Left lung (tissue), 10 donors: ENCODE results near the gene GLI3. TPM values are rescaled to one million over a fixed set of nuclear protein-coding genes. Genes with fewer than 3 reads are reported as not detected.

Experiments used
- ATAC-seq: fragments of 200-7000 bp; cut with Tn5 transposase; one replicate; pipeline ENCODE4 v1.9.1; 2020; ENCODE audit warnings: moderate library complexity
- DNase-seq, 4 donors: peaks; one replicate each; pipeline ENCODE4 v3.0.0-alpha.2; 2013 to 2020
- H3K27ac ChIP-seq, 2 donors: fragments of 200-600 bp; sonication (generic) in 1 of 2; one replicate each; pipeline versions ENCODE4 v1.5.0 to v1.8.0; 2020 to 2021
- H3K27me3 ChIP-seq, 2 donors: fragments of 200-600 bp; sonication (generic) in 1 of 2; one replicate each; pipeline versions ENCODE4 v1.5.0 to v1.8.0; 2020 to 2021
- H3K36me3 ChIP-seq, 2 donors: fragments of 200-600 bp; sonication (generic) in 1 of 2; one replicate each; pipeline versions ENCODE4 v1.5.0 to v1.8.0; 2020 to 2021
- H3K4me1 ChIP-seq, 2 donors: fragments of 200-600 bp; one replicate each; pipeline ENCODE4 v1.8.0; 2021
- H3K4me3 ChIP-seq, 2 donors: fragments of 200-600 bp; sonication (generic) in 1 of 2; one replicate each; pipeline versions ENCODE4 v1.5.0 to v1.8.0; 2020 to 2021; ENCODE audit warnings: mild to moderate bottlenecking in 1 of 2
- H3K9me3 ChIP-seq, 2 donors: fragments of 200-600 bp; sonication (generic) in 1 of 2; one replicate each; pipeline versions ENCODE4 v1.5.0 to v1.8.0; 2020 to 2021
- CTCF ChIP-seq, 2 donors: fragments of 200-600 bp; sonication (generic) in 1 of 2; IDR thresholded peaks; one replicate each; pipeline versions ENCODE4 v1.5.0 to v1.8.0; 2021; ENCODE audit warnings: antibody characterized with exemption in 2 of 2
- intact Hi-C, 2 donors: fragments of 100-400 bp; cut with DNase I; formaldehyde crosslinking; loops; one replicate each; pipeline versions ENCODE4 v1.11.2 to v1.14.2; 2022
- polyA plus RNA-seq, 6 donors: library from polyadenylated mRNA; unstranded; fragments of 120-200 nt; gene quantifications; one replicate each; pipeline ENCODE4 v1.2.1, GENCODE V29; 2013; ENCODE audit not compliant: insufficient read length in 6 of 6
- total RNA-seq, 2 donors: library from RNA; stranded (reverse); fragmentation: NEBNext Ultra II Directional; extraction: Animal tissue kit (Norgen Biotek cat#: 25700); gene quantifications; one replicate each; pipeline ENCODE4 v1.2.1, GENCODE V29; 2021
- donor health status: DM: no; HTN: yes; CAD: no.
- donor health status: DM: no; HTN: no; CAD: no.

Gene GLI3
- total and polyA plus RNA-seq, 8 donors = 20.3 to 38.0 (median 31.3) TPM

- TF ChIP-seq CTCF (IDR thresholded peaks at IDR 0.05) = no peak
- ATAC-seq = no peak
- intact Hi-C loops = no loop called here
Observed at GRCh38 chr7:42155584-42156290, 81.3 kb downstream of the GLI3 start.

GRCh38 chr7:42154173-42154572 lies 82.8 kb downstream of the GLI3 start:
- no peak overlapping the region for H3K27ac ChIP-seq
- no peak overlapping the region for H3K4me3 ChIP-seq
- H3K36me3 ChIP-seq = no peaks in the 10 kb centered on the region
- intact Hi-C loops = no loop called here
- H3K4me1 ChIP-seq = peaks cover 0 to 4% of the 10 kb centered on the region in 2 donors
- no peaks in the 10 kb centered on the region for H3K27me3 ChIP-seq
- DNase-seq (no peak), ATAC-seq (no peak)
- no peak for TF ChIP-seq CTCF (IDR thresholded peaks at IDR 0.05)
- no peaks in the 10 kb centered on the region for H3K9me3 ChIP-seq

More at GRCh38 chr7:42155584-42156290, 81.3 kb downstream of the GLI3 start:
- no peak overlapping the region for H3K27ac ChIP-seq
- no peaks in the 10 kb centered on the region for H3K9me3 ChIP-seq
- H3K4me3 ChIP-seq = no peak overlapping the region
- H3K27me3 ChIP-seq = no peaks in the 10 kb centered on the region
- peaks cover 0 to 4% of the 10 kb centered on the region in 2 donors for H3K4me1 ChIP-seq
- no peaks in the 10 kb centered on the region for H3K36me3 ChIP-seq
- no peak for DNase-seq

- H3K27ac ChIP-seq = no peak overlapping the region
- no peak for TF ChIP-seq CTCF (IDR thresholded peaks at IDR 0.05)
- H3K4me3 ChIP-seq = no peak overlapping the region
- no peaks in the 10 kb centered on the region for H3K9me3 ChIP-seq
- ATAC-seq = peak; percentile 83
- DNase-seq = peak in 2 of 4 donors; percentile 36 to 65
- no peaks in the 10 kb centered on the region for H3K27me3 ChIP-seq
- peaks cover 0 to 4% of the 10 kb centered on the region in 2 donors for H3K4me1 ChIP-seq
- H3K36me3 ChIP-seq = no peaks in the 10 kb centered on the region
- intact Hi-C loops = no loop called here
Observed at GRCh38 chr7:42152329-42153205, 84.4 kb downstream of the GLI3 start.

GRCh38 chr7:42151309-42151708 lies 85.7 kb downstream of the GLI3 start:
- peak; percentile 66 for ATAC-seq
- Histone ChIP-seq H3K9me3 (no peaks in the 10 kb centered on the region), H3K4me1 (peaks cover 0 to 4% of the 10 kb centered on the region in 2 donors), H3K4me3 (no peak overlapping the region), H3K27ac (peak overlapping the region in 1 of 2 donors; percentile 31), H3K36me3 (no peaks in the 10 kb centered on the region), H3K27me3 (no peaks in the 10 kb centered on the region)
- DNase-seq = peak in 2 of 4 donors; percentile 88 to 94
- intact Hi-C loops = no loop called here
- no peak for TF ChIP-seq CTCF (IDR thresholded peaks at IDR 0.05)

GRCh38 chr7:42145539-42145938 lies 91.5 kb downstream of the GLI3 start:
- intact Hi-C loops = no loop called here
- Histone ChIP-seq H3K4me3 (no peak overlapping the region), H3K4me1 (peaks cover 0 to 5% of the 10 kb centered on the region in 2 donors), H3K36me3 (no peaks in the 10 kb centered on the region), H3K9me3 (no peaks in the 10 kb centered on the region), H3K27me3 (no peaks in the 10 kb centered on the region), H3K27ac (no peak overlapping the region)
- ATAC-seq (no peak), DNase-seq (no peak)
- no peak for TF ChIP-seq CTCF (IDR thresholded peaks at IDR 0.05)
